Measurements from ENCODE around the gene RIMS3.

DNA sequence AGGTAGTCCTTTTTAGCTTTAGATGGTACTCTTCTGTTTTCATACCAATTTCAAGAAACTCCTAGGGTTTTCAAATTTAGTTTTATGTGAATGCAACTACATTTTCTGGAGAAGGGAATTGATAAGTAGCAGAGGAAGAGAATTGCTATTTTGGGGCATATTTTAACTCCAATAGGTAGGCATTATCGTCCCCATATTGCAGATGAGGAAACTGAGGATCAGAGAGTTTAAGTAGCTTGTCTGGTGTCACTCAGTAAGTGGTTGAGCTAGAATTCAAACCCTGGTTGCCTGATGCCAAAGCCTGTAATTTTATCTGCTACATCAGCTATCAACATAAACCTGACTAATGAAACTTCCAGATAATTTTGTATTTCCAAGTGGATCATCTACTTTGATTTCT, 27.9 kb upstream of the RIMS3 start:
- TF ChIP-seq, protein P1, sequence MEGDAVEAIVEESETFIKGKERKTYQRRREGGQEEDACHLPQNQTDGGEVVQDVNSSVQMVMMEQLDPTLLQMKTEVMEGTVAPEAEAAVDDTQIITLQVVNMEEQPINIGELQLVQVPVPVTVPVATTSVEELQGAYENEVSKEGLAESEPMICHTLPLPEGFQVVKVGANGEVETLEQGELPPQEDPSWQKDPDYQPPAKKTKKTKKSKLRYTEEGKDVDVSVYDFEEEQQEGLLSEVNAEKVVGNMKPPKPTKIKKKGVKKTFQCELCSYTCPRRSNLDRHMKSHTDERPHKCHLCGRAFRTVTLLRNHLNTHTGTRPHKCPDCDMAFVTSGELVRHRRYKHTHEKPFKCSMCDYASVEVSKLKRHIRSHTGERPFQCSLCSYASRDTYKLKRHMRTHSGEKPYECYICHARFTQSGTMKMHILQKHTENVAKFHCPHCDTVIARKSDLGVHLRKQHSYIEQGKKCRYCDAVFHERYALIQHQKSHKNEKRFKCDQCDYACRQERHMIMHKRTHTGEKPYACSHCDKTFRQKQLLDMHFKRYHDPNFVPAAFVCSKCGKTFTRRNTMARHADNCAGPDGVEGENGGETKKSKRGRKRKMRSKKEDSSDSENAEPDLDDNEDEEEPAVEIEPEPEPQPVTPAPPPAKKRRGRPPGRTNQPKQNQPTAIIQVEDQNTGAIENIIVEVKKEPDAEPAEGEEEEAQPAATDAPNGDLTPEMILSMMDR (conservative IDR thresholded peaks at IDR 0.05; ENCODE audit: low read length) = no peak
- no peak for TF ChIP-seq EZH2phosphoT487 (IDR thresholded peaks at IDR 0.05; ENCODE audit: borderline replicate concordance)
